ENCODE results near the gene CNBD2.
"Not testable (repeated sequence)": the region's sequence is repeated elsewhere in the genome, so short reads cannot be mapped to it uniquely, and the experiment has no call there.

The CNBD2 gene

DNA sequence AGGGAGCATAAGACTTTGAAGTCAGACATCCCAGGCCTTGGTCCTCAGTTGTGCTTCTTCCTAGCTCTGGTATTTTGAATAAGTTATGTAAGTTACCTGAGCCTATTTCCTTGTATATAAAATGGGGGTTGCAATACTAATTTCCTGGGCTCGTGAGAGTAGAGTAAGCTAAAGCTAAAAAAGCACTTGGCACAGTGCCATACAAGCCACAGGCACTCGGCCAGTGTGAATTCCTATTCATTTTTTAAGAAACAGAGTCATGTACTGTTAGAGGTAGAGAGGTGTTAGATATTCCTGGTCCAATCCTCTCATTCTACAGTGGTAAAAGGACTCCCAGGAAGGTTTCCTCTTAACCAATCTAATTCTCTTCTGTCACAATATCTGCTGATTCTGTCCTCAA is 106.6 kb downstream of the CNBD2 start:
- H3K36me3 ChIP-seq (ENCODE audit: control insufficient read depth in 4 of 4, insufficient read depth in 4 of 4, low read length in 3 of 4), result no peaks in the 10 kb centered on the region
- H3K27ac ChIP-seq (ENCODE audit: insufficient read depth in 1 of 2, low read depth in 1 of 2, low read length in 2 of 2, poor library complexity in 1 of 2, severe bottlenecking in 2 of 2), result no peak overlapping the region
- peaks cover 0 to 8% (median 0%) of the 10 kb centered on the region in 5 experiments for H3K27me3 ChIP-seq (replicated peaks in 2 of 5; ENCODE audit: control insufficient read depth in 4 of 5, insufficient read depth in 5 of 5, low read length in 4 of 5)
- WGBS (ENCODE audit: insufficient coverage), result 67% methylated on average over 1 of the region's 2 CpGs
- no peak overlapping the region for H3K4me3 ChIP-seq (ENCODE audit: control insufficient read depth in 1 of 7, extremely low read depth in 1 of 7, insufficient read depth in 4 of 7, low read depth in 2 of 7, low read length in 6 of 7)
- DNase-seq, result no peak
- POLR2A ChIA-PET, result no interaction called here
- H3K9me3 ChIP-seq (ENCODE audit: control extremely low read depth in 1 of 5, control insufficient read depth in 4 of 5, insufficient read depth in 2 of 5, low read depth in 1 of 5, low read length in 4 of 5), result no peaks in the 10 kb centered on the region
- CTCF ChIA-PET, result interaction anchor here (0.6 to 1.7 kb wide), 6 partner anchors 19 to 98 kb away, joined by 3 to 5 read pairs (median 4); no protein-coding TSS in a partner anchor
- H3K4me1 ChIP-seq (ENCODE audit: control extremely low read depth in 1 of 4, control insufficient read depth in 4 of 4, insufficient read depth in 4 of 4, low read length in 3 of 4), result no peaks in the 10 kb centered on the region

DNA sequence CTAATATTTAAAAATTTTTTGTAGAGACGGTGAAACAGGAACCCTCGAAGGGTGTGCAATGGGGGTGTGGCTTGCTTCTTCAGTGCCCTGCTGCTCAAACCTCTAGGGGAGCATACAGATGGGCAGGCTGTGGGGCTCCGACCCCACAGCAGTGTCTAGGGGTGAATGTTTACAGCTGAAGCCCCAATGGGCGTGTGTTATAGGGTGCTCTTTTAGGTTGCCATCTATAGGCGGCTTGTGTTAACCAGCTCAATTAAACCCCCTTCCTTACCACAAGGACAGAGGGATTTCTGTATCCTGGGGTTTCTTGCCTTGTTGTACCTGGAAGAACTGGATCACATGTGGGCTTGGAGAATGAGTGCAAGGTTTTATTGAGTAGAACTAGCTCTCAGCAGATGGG is 109.4 kb downstream of the CNBD2 start:
- CTCF ChIA-PET, result interaction anchor here (1.3 kb wide), 1 partner anchor 11 kb away, joined by 4 read pairs; no protein-coding TSS in a partner anchor
- 56% methylated on average over 3 of the region's 5 CpGs for whole genome bisulfite sequencing (ENCODE audit: insufficient coverage)
- POLR2A ChIA-PET, result not testable (repeated sequence)

DNA sequence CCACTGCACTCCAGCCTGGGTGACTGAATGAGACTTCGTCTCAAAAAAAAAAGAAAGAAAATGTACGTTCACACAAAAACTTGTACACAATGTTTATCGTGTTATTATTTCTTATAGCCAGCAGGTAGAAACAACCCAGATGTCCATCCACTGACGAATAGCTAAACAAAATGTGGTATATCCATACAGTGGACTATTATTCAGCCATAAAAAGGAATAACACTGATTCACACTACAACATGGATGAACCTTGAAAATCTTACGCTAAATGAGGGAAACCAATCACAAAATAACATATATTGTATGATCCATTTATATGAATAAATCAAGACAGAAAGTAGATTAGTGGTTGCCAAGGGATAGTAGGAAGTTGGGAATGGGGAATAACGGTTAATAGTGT is 111.1 kb downstream of the CNBD2 start:
- Histone ChIP-seq H3K4me3 (ENCODE audit: control insufficient read depth in 1 of 7, extremely low read depth in 1 of 7, insufficient read depth in 4 of 7, low read depth in 2 of 7, low read length in 6 of 7) (no peak overlapping the region), H3K36me3 (ENCODE audit: control insufficient read depth in 4 of 4, insufficient read depth in 4 of 4, low read length in 3 of 4) (no peaks in the 10 kb centered on the region), H3K4me1 (ENCODE audit: control extremely low read depth in 1 of 4, control insufficient read depth in 4 of 4, insufficient read depth in 4 of 4, low read length in 3 of 4) (no peaks in the 10 kb centered on the region), H3K27me3 (replicated peaks in 2 of 5; ENCODE audit: control insufficient read depth in 4 of 5, insufficient read depth in 5 of 5, low read length in 4 of 5) (peaks cover 0 to 5% (median 0%) of the 10 kb centered on the region in 5 experiments), H3K27ac (ENCODE audit: insufficient read depth in 1 of 2, low read depth in 1 of 2, low read length in 2 of 2, poor library complexity in 1 of 2, severe bottlenecking in 2 of 2) (no peak overlapping the region), H3K9me3 (ENCODE audit: control extremely low read depth in 1 of 5, control insufficient read depth in 4 of 5, insufficient read depth in 2 of 5, low read depth in 1 of 5, low read length in 4 of 5) (no peaks in the 10 kb centered on the region)
- CTCF ChIA-PET, result no interaction called here
- no CpG with 5 or more reads among the region's 6 CpGs for WGBS (ENCODE audit: insufficient coverage)
- no peak for DNase-seq
- POLR2A ChIA-PET, result interaction anchor here (0.7 kb wide), 1 partner anchor 10 kb away, joined by 3 read pairs; no protein-coding TSS in a partner anchor

More for the DNA sequence above, 109.4 kb downstream of the CNBD2 start:
- not testable (repeated sequence) for H3K4me1 ChIP-seq (ENCODE audit: control extremely low read depth in 1 of 4, control insufficient read depth in 4 of 4, insufficient read depth in 4 of 4, low read length in 3 of 4); H3K27ac ChIP-seq (ENCODE audit: insufficient read depth in 1 of 2, low read depth in 1 of 2, low read length in 2 of 2, poor library complexity in 1 of 2, severe bottlenecking in 2 of 2); H3K36me3 ChIP-seq (ENCODE audit: control insufficient read depth in 4 of 4, insufficient read depth in 4 of 4, low read length in 3 of 4); H3K27me3 ChIP-seq (replicated peaks in 2 of 5; ENCODE audit: control insufficient read depth in 4 of 5, insufficient read depth in 5 of 5, low read length in 4 of 5); H3K4me3 ChIP-seq (ENCODE audit: control insufficient read depth in 1 of 7, extremely low read depth in 1 of 7, insufficient read depth in 4 of 7, low read depth in 2 of 7, low read length in 6 of 7); H3K9me3 ChIP-seq (ENCODE audit: control extremely low read depth in 1 of 5, control insufficient read depth in 4 of 5, insufficient read depth in 2 of 5, low read depth in 1 of 5, low read length in 4 of 5)
- DNase-seq, result peak in 1 of 3 donors; percentile 24

DNA sequence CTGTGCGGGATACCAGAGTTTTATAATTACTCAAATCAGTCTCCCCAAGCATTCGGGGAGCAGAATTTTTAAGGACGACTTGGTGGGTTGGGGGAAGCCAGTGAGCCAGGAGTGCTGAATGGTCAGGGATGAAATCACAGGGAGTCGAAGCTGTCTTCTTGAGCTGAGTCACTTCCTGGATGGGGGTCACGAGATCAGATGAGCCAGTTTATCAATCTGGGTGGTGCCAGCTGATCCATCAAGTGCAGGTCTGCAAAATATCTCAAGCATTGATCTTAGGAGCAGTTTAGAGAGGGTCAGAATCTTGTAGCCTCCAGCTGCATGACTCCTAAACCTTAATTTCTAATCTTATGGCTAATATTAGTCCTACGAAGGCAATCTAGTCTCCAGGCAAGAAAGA is 111.6 kb downstream of the CNBD2 start:
- POLR2A ChIA-PET, result interaction anchor here (0.7 kb wide), 1 partner anchor 9 kb away, joined by 3 read pairs; no protein-coding TSS in a partner anchor
- CTCF ChIA-PET; H3K27ac ChIP-seq (ENCODE audit: insufficient read depth in 1 of 2, low read depth in 1 of 2, low read length in 2 of 2, poor library complexity in 1 of 2, severe bottlenecking in 2 of 2); H3K4me1 ChIP-seq (ENCODE audit: control extremely low read depth in 1 of 4, control insufficient read depth in 4 of 4, insufficient read depth in 4 of 4, low read length in 3 of 4); H3K27me3 ChIP-seq (replicated peaks in 2 of 5; ENCODE audit: control insufficient read depth in 4 of 5, insufficient read depth in 5 of 5, low read length in 4 of 5); DNase-seq; H3K9me3 ChIP-seq (ENCODE audit: control extremely low read depth in 1 of 5, control insufficient read depth in 4 of 5, insufficient read depth in 2 of 5, low read depth in 1 of 5, low read length in 4 of 5); H3K36me3 ChIP-seq (ENCODE audit: control insufficient read depth in 4 of 4, insufficient read depth in 4 of 4, low read length in 3 of 4); H3K4me3 ChIP-seq (ENCODE audit: control insufficient read depth in 1 of 7, extremely low read depth in 1 of 7, insufficient read depth in 4 of 7, low read depth in 2 of 7, low read length in 6 of 7): not testable (repeated sequence)
- WGBS (ENCODE audit: insufficient coverage), result 67% methylated on average over 3 of the region's 6 CpGs
